ENCODE data around the gene HMGXB4.
A peak's percentile ranks its signal among the peaks of the same experiment; 100 is the strongest.

The HMGXB4 gene

DNA sequence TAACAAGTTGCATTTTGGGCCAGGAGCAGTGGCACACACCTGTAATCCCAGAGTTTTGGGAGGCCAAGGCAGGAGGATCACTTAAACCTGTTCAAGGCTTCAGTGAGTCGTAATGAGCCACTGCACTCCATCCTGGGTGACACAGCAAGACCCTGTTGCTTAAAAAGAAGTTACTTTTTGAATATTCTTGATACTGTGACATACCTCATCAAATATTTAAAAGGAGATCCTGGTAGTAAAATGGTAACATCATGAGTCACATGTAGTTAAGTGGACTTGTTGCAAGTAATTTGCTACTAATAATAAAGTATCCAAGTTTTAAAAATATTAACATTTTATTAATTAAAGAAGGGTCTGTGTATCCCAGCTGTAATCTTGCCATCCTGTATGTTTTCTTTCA lies 18.3 kb downstream of the HMGXB4 start:
- no peaks in the 10 kb centered on the region for H3K27me3 Mint-ChIP-seq
- H3K9me3 Mint-ChIP-seq = no peaks in the 10 kb centered on the region
- H3K36me3 Mint-ChIP-seq = peaks cover 39 to 48% of the 10 kb centered on the region in 2 donors
- DNase-seq (no peak), ATAC-seq (replicated peaks) (no peak)
- no peak overlapping the region for H3K27ac Mint-ChIP-seq
- H3K4me3 Mint-ChIP-seq = no peak overlapping the region
- peaks cover 9 to 17% of the 10 kb centered on the region in 2 donors for H3K4me1 Mint-ChIP-seq

GRCh38 chr22:35276019-35276418 lies 18.7 kb downstream of the HMGXB4 start:
- H3K36me3 Mint-ChIP-seq = peaks cover 42 to 50% of the 10 kb centered on the region in 2 donors

DNA sequence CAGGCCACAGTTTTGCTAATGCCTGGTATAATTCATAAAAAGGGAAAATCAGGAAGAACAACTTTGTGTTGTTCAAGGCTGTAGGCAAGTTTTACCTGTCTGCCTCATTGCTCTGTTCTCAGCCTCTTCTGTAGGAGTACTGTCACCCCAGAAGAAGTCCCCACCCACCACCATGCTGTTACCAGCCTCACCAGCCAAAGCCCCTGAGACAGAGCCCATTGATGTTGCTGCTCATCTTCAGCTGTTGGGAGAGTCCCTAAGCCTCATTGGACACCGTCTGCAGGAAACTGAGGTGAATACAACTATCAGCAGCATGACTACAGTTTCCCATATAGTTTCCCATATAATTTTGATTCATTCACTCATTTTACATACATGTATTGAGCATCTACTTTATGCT lies 30.8 kb downstream of the HMGXB4 start:
- ATAC-seq (replicated peaks) = peak; percentile 65 to 73
- no peaks in the 10 kb centered on the region for H3K27me3 Mint-ChIP-seq

More at GRCh38 chr22:35276019-35276418, 18.7 kb downstream of the HMGXB4 start:
- Mint-ChIP-seq H3K27me3 (no peaks in the 10 kb centered on the region), H3K9me3 (no peaks in the 10 kb centered on the region), H3K27ac (no peak overlapping the region), H3K4me3 (no peak overlapping the region), H3K4me1 (peaks cover 9 to 17% of the 10 kb centered on the region in 2 donors)
- ATAC-seq (replicated peaks) (no peak), DNase-seq (no peak)

DNA sequence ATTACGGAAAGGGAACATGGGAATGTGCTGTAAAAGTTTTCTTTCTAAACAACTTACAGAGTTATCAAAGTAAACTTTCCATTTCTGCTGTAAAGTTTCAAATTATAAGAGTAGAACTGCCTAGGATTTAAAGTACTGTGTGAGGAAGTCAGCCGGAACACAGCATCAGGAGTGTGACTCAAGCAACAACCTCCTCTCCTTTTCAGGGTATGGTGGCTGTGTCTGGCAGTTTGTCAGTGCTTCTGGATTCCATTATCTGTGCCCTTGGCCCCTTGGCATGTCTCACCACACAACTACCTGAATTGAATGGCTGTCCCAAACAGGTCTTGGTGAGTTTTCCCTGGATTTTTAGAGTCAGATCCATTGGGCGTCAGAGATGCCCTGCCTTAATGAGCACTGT lies 35.5 kb downstream of the HMGXB4 start:
- DNase-seq = no peak
- ATAC-seq (replicated peaks) = no peak
- H3K27me3 Mint-ChIP-seq = no peaks in the 10 kb centered on the region
- no peak overlapping the region for H3K4me3 Mint-ChIP-seq
- no peaks in the 10 kb centered on the region for H3K9me3 Mint-ChIP-seq
- H3K27ac Mint-ChIP-seq = peak overlapping the region; percentile 31
- peaks cover 0 to under 1% of the 10 kb centered on the region in 2 donors for H3K4me1 Mint-ChIP-seq
- H3K36me3 Mint-ChIP-seq = peaks cover 26 to 45% of the 10 kb centered on the region in 2 donors

More for the DNA sequence above, 30.8 kb downstream of the HMGXB4 start:
- DNase-seq = no peak
- no peak overlapping the region for H3K4me3 Mint-ChIP-seq
- H3K27ac Mint-ChIP-seq = no peak overlapping the region
- peaks cover 24 to 51% of the 10 kb centered on the region in 2 donors for H3K36me3 Mint-ChIP-seq
- no peaks in the 10 kb centered on the region for H3K4me1 Mint-ChIP-seq
- no peaks in the 10 kb centered on the region for H3K9me3 Mint-ChIP-seq

DNA sequence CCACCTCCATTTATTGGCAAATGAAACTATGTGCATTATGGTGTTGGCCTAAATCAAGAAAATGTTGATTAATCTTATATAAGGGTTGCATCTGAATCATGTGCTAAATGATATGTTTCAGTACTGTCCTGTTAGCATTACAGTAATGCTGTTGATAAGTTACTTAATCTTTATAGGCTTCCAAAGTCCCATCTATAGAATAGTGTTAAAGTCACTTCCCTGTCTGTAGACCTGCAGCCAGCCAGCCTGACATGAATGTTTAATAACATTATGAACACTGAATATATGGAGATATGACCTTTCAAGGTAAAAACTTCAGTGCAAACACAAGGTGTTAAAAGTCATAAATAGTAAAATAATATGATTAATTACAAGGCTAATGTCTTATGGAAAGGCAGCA lies 38.8 kb downstream of the HMGXB4 start:
- H3K9me3 Mint-ChIP-seq = no peaks in the 10 kb centered on the region
- no peaks in the 10 kb centered on the region for H3K27me3 Mint-ChIP-seq
- ATAC-seq (replicated peaks) (no peak), DNase-seq (no peak)
- peaks cover 4 to 23% of the 10 kb centered on the region in 2 donors for H3K4me1 Mint-ChIP-seq
- no peak overlapping the region for H3K27ac Mint-ChIP-seq
- peaks cover 21 to 31% of the 10 kb centered on the region in 2 donors for H3K36me3 Mint-ChIP-seq
- H3K4me3 Mint-ChIP-seq = no peak overlapping the region

- Mint-ChIP-seq H3K36me3 (peaks cover 23 to 26% of the 10 kb centered on the region in 2 donors), H3K27me3 (no peaks in the 10 kb centered on the region), H3K27ac (peak overlapping the region; percentile 99), H3K4me3 (peak overlapping the region; percentile 97 to 99), H3K4me1 (peaks cover 15 to 37% of the 10 kb centered on the region in 2 donors), H3K9me3 (no peaks in the 10 kb centered on the region)
- ATAC-seq (replicated peaks) (peak; percentile 26 to 28), DNase-seq (no peak)
Measured at GRCh38 chr22:35299217-35299672, 42.0 kb downstream of the HMGXB4 start.

DNA sequence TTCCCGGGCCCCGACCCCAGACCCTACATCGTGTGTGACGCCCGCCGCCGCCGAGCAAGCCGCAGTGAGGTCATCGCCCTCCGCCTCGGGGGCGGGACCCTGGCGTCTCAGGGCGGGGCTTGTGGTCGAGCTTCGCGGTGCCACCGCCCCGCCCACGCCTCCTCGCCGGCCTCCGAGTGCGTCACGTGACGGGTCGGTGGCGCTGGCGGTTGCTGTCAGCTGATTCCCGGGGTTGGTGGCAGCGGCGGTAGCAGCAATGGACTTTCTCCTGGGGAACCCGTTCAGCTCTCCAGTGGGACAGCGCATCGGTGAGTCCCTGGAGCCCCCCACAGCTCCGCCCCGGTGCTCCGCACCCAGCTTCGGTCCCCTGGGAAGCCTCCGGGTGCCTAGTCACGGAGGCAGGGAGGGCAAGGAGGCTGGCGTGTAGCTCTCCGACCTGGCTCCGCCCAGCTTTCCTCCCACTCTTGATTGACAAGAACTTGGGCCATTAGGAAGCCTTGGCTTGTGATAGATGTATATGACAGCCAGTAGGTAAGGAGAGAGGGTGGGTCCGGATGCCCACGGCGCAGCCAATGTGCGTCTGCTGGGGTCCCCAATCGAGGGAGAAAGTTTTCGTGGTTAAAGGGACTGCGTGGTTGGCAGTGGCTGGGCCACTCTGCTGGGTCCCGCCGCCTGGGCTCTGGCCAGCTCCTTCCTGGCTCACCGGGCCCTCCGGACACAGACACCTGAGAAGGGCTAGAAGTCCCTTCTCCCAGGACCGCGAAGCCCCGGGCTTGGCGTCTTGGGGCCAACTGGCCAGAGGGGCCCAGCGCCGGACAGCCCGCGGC lies 42.6 kb downstream of the HMGXB4 start, which contains the start of gene TOM1:
Gene TOM1, plus strand, starts transcription at position 222 of the 827 bp plus-strand sequence. Its CDS starts 35 bp downstream, at position 257.
- Mint-ChIP-seq H3K36me3 (peaks cover 24 to 25% of the 10 kb centered on the region in 2 donors), H3K27me3 (no peaks in the 10 kb centered on the region), H3K4me1 (peaks cover 18 to 42% of the 10 kb centered on the region in 2 donors), H3K4me3 (peak within 1 kb of the TSS; percentile 97 to 99), H3K9me3 (no peaks in the 10 kb centered on the region), H3K27ac (peak within 1 kb of the TSS; percentile 99)
- ATAC-seq (replicated peaks) (peak; percentile 95), DNase-seq (peak; percentile 97)

DNA sequence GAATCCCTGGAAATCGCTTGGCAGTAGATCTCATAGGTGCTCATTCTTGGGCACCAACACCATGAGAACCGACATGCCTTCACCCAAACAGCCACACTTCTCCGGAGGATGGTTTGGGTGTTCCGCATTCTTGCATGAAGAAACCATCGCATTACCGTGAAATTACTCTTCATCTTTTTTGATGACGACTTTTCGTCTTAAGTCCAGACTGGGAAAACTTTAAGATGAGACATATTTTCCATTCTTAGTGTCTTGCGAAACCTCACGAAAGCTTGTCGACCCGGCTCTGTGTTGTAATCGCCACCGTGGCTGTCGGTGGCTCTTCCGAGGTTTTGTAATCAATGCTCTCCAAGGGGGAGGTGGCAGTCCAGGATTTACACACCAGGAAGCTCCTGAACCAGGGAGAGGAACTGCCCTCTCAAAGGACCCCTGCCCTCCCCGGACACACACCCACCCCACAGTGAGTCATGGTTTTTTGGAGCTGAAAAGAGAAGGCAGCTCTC lies 44.1 kb downstream of the HMGXB4 start:
- H3K9me3 Mint-ChIP-seq = no peaks in the 10 kb centered on the region
- DNase-seq = no peak

DNA sequence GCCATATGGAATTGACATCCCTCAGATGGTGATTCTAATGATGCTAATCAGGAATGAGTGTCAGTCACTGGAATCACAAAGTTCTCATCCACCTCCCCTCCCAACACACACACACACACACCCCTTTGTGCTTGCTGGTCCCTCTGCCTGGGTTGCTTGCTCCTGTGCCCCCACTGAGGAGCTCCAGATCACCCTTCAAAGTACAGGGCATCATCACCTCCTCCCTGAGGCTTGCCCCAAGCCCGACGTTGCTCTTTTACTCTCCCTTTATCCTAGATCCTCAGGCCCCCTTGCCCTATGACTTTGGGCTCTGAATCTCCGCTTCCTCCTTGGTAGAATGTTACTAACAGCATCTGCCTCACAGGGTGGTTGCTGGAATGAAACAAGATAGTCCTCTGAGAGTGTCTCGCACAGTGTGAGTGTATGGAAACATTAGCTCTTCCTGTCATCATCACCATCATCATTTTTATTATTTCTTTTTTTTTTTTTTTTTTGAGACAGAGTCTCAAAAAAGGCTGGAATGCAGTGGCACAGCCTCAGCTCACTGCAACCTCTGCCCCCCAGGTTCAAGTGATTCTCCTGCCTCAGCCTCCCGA lies 45.8 kb downstream of the HMGXB4 start:
- DNase-seq = no peak
- Mint-ChIP-seq H3K4me1 (peaks cover 38 to 70% of the 10 kb centered on the region in 2 donors), H3K4me3 (peak overlapping the region in 1 of 2 donors; percentile 29), H3K9me3 (no peaks in the 10 kb centered on the region), H3K27me3 (no peaks in the 10 kb centered on the region), H3K27ac (peak overlapping the region; percentile 51), H3K36me3 (peaks cover 40 to 46% of the 10 kb centered on the region in 2 donors)
- ATAC-seq (replicated peaks) = no peak

More for the DNA sequence above, 44.1 kb downstream of the HMGXB4 start:
- Mint-ChIP-seq H3K27me3 (no peaks in the 10 kb centered on the region), H3K4me1 (peaks cover 27 to 57% of the 10 kb centered on the region in 2 donors), H3K4me3 (peak overlapping the region; percentile 97 to 99), H3K36me3 (peaks cover 35 to 36% of the 10 kb centered on the region in 2 donors), H3K27ac (peak overlapping the region; percentile 99)
- ATAC-seq (replicated peaks) = no peak

GRCh38 chr22:35305525-35306070 lies 48.3 kb downstream of the HMGXB4 start:
- Mint-ChIP-seq H3K27ac (peak overlapping the region; percentile 14), H3K4me1 (peaks cover 58 to 81% of the 10 kb centered on the region in 2 donors), H3K27me3 (no peaks in the 10 kb centered on the region), H3K9me3 (no peaks in the 10 kb centered on the region), H3K36me3 (peaks cover 43 to 62% of the 10 kb centered on the region in 2 donors), H3K4me3 (no peak overlapping the region)
- ATAC-seq (replicated peaks) (no peak), DNase-seq (no peak)

DNA sequence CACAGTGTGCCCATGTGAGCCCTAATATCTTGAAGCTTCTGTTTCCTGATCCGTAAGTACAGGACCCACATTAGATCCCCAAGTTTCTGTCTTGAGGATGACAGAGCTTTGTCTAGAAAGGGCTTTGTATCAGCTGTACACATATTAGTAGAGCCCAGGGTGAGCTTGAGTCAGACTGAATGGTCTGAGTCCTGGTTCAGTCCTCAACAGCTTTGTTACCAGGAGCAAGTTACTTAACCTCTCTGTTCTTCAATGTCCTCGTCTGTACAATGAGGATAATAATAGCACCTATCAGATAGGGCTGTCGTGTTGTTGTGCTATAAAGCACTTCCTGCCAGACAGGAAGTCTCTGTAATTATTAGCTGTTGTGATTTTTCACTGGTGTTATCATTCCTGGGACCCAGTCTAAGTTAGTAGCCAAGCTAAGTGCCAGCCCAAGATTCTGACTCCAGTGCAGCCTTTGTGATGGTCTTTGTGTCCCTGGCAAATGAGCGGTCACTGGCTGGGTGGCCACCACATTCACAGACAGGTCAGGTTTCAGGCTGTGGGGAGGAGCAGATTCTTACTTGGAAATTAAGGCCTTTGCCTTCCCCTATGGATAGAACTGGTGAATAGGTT lies 49.2 kb downstream of the HMGXB4 start:
- no peaks in the 10 kb centered on the region for H3K27me3 Mint-ChIP-seq

GRCh38 chr22:35307372-35307771 lies 50.1 kb downstream of the HMGXB4 start:
- Mint-ChIP-seq H3K27me3 (no peaks in the 10 kb centered on the region), H3K4me1 (peaks cover 68 to 86% of the 10 kb centered on the region in 2 donors), H3K4me3 (peak overlapping the region; percentile 2 to 60), H3K27ac (peak overlapping the region; percentile 90), H3K36me3 (peaks cover 55 to 68% of the 10 kb centered on the region in 2 donors), H3K9me3 (no peaks in the 10 kb centered on the region)
- ATAC-seq (replicated peaks) (no peak), DNase-seq (no peak)

More for the DNA sequence above, 49.2 kb downstream of the HMGXB4 start:
- Mint-ChIP-seq H3K9me3 (no peaks in the 10 kb centered on the region), H3K36me3 (peaks cover 50 to 66% of the 10 kb centered on the region in 2 donors), H3K4me1 (peaks cover 63 to 81% of the 10 kb centered on the region in 2 donors), H3K4me3 (no peak overlapping the region), H3K27ac (peak overlapping the region; percentile 44)
- DNase-seq (no peak), ATAC-seq (replicated peaks) (no peak)

GRCh38 chr22:35307892-35308291 lies 50.6 kb downstream of the HMGXB4 start:
- Mint-ChIP-seq H3K4me3 (peak overlapping the region; percentile 37 to 53), H3K4me1 (peaks cover 72 to 89% of the 10 kb centered on the region in 2 donors)

More at GRCh38 chr22:35307892-35308291, 50.6 kb downstream of the HMGXB4 start:
- DNase-seq = no peak
- H3K27me3 Mint-ChIP-seq = no peaks in the 10 kb centered on the region
- H3K27ac Mint-ChIP-seq = peak overlapping the region; percentile 96
- ATAC-seq (replicated peaks) = no peak
- H3K36me3 Mint-ChIP-seq = peaks cover 58 to 71% of the 10 kb centered on the region in 2 donors
- peaks cover 0 to 2% of the 10 kb centered on the region in 2 donors for H3K9me3 Mint-ChIP-seq

All from stimulated activated naive B cell treated with anti-CD40 and anti-IgM and Interleukin-4, amounts not matched to agents 10 μg/mL and 1 μg/mL and 100 μg/mL, for 72 hours (primary cell).